Measurements from ENCODE around the gene BACE2. TPM values are rescaled to one million over a fixed set of nuclear protein-coding genes. Genes with fewer than 3 reads are reported as not detected.

BACE2 gene
- total RNA-seq, 1 experiment from 2014 or later = 21.3 TPM

DNA sequence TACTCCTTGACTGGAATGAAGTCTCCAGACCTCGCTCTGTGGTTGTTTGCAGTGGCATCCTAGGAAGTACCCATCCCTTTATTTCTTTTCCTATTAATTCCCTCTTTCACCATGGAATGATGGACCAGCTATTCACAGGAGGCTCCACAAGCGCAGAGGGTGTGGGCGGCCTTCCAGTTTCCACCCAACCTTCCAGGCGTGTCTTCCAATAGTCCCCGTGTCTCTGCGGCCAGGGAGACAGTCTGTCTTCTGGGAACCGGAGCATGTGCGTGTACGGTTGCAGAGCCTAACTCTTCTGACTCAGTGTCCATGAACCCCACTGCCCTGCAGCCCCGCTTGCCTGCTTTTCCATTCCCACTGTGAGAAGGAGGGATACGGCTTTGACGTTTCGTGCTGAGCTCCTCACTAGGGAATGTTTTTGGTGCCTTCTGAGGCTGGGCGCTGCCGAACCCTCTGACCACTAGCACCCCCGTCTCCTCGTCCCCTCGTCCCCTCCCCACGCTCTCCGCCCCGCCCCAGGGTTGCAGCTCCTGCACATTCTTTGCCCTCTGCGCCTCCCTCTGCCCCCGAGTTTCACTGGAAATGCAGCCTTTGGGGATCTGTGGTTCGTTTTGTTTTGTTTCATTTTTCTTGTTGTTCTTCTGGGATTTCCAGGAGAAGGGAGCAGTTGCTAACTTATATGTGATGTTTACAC lies 122.3 kb downstream of the BACE2 start:
- TF ChIP-seq, protein P1, sequence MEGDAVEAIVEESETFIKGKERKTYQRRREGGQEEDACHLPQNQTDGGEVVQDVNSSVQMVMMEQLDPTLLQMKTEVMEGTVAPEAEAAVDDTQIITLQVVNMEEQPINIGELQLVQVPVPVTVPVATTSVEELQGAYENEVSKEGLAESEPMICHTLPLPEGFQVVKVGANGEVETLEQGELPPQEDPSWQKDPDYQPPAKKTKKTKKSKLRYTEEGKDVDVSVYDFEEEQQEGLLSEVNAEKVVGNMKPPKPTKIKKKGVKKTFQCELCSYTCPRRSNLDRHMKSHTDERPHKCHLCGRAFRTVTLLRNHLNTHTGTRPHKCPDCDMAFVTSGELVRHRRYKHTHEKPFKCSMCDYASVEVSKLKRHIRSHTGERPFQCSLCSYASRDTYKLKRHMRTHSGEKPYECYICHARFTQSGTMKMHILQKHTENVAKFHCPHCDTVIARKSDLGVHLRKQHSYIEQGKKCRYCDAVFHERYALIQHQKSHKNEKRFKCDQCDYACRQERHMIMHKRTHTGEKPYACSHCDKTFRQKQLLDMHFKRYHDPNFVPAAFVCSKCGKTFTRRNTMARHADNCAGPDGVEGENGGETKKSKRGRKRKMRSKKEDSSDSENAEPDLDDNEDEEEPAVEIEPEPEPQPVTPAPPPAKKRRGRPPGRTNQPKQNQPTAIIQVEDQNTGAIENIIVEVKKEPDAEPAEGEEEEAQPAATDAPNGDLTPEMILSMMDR (IDR thresholded peaks at IDR 0.05; ENCODE audit: unreplicated experiment) = no peak
- H3K36me3 Mint-ChIP-seq (ENCODE audit: insufficient read depth, unreplicated experiment) = no peaks in the 10 kb centered on the region
- H3K4me1 Mint-ChIP-seq (ENCODE audit: insufficient read depth, unreplicated experiment) = no peaks in the 10 kb centered on the region
- no peak for DNase-seq (ENCODE audit: unreplicated experiment)
- no peak overlapping the region for H3K4me3 Mint-ChIP-seq (ENCODE audit: unreplicated experiment)
- H3K27me3 Mint-ChIP-seq (ENCODE audit: insufficient read depth, unreplicated experiment) = peaks cover 20% of the 10 kb centered on the region
- intact Hi-C loops (cut with micrococcal nuclease) = no loop called here
- BruUV-seq (replicated peaks) = no TSS peak
- ChIA-PET CTCF (interaction anchor here (0.7 kb wide), 1 partner anchor 489 kb away, joined by 3 read pairs; no protein-coding TSS in a partner anchor), POLR2A (no interaction called here)
- no peak overlapping the region for H3K27ac Mint-ChIP-seq (ENCODE audit: low read depth, unreplicated experiment)
- H3K9me3 Mint-ChIP-seq (ENCODE audit: unreplicated experiment) = no peaks in the 10 kb centered on the region

DNA sequence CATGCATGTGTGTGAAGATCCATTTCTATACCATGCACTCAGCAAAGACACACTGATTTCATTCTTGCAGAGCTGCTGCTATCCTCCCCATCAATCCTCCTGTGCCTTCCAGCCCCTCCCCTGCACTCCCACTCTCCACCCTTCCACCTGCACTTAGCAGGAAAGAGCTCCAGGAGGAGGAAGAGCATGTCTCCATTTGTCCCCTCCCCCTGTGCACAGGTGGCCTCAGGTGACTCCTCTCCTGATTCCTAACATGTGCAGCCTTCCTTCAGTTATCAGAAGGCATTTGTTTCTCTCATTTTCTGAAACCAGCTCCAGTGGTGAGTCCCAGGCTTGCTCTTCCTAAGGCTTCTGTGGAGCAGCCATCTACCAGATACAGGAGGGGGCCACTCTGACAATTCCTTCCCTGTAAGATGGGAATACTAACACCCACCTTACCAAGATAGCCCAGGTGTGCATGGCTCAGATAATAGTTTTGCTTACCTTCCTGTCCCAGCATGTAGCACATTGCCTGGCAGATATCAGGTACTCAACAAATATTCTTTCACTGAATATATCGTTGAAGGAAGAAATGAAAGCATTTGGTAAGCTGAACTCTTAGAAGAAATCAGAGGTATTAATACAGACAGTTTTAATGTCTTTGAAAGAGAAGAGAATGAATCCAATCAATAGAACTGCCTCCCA lies 126.7 kb downstream of the BACE2 start:
- intact Hi-C loops (cut with micrococcal nuclease) = no loop called here

DNA sequence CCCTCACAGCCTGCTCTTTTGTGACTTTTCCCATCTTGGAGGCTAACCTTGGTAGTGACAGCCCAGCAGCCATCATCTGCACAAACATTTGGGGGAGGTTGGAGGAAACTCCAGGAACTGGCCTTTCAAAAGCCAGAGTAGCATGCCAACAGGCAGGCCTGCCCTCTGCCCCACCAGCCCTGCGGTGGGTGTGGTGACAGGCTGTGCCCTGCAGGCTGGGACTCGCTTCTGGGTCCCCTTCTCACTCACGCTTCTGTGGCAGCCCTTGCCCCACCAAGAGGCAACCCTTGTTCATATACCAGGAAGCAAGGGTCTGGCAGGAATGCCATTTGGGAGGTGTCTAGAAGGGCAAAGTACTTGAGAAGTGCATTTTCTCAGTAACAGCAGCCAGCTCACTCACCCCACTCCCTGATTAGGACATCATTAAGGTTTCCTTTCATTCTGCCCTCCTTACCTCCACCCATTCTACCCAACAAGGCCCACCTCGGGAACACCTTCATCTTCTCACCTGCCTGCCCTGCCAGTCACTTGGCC lies 127.8 kb downstream of the BACE2 start:
- POLR2A ChIA-PET = interaction anchor here (0.6 kb wide), 1 partner anchor 163 kb away, joined by 3 read pairs; no protein-coding TSS in a partner anchor
- Mint-ChIP-seq H3K4me3 (ENCODE audit: unreplicated experiment) (no peak overlapping the region), H3K4me1 (ENCODE audit: insufficient read depth, unreplicated experiment) (no peaks in the 10 kb centered on the region), H3K27ac (ENCODE audit: low read depth, unreplicated experiment) (no peak overlapping the region), H3K36me3 (ENCODE audit: insufficient read depth, unreplicated experiment) (no peaks in the 10 kb centered on the region), H3K27me3 (ENCODE audit: insufficient read depth, unreplicated experiment) (peaks cover 12% of the 10 kb centered on the region), H3K9me3 (ENCODE audit: unreplicated experiment) (no peaks in the 10 kb centered on the region)
- CTCF ChIA-PET = interaction anchor here (2.3 kb wide), 1 partner anchor 13 kb away, joined by 10 read pairs; no protein-coding TSS in a partner anchor
- intact Hi-C loops (cut with micrococcal nuclease) = no loop called here
- BruUV-seq (replicated peaks) = no TSS peak
- DNase-seq (ENCODE audit: unreplicated experiment) = no peak
- TF ChIP-seq, protein P1 (IDR thresholded peaks at IDR 0.05; ENCODE audit: unreplicated experiment) = no peak

More for the DNA sequence above, 126.7 kb downstream of the BACE2 start:
- no peaks in the 10 kb centered on the region for H3K36me3 Mint-ChIP-seq (ENCODE audit: insufficient read depth, unreplicated experiment)
- H3K27me3 Mint-ChIP-seq (ENCODE audit: insufficient read depth, unreplicated experiment) = peaks cover 20% of the 10 kb centered on the region
- POLR2A ChIA-PET = no interaction called here
- H3K4me1 Mint-ChIP-seq (ENCODE audit: insufficient read depth, unreplicated experiment) = no peaks in the 10 kb centered on the region
- TF ChIP-seq, protein P1 (IDR thresholded peaks at IDR 0.05; ENCODE audit: unreplicated experiment) = no peak
- no peak for DNase-seq (ENCODE audit: unreplicated experiment)
- H3K9me3 Mint-ChIP-seq (ENCODE audit: unreplicated experiment) = no peaks in the 10 kb centered on the region
- no peak overlapping the region for H3K4me3 Mint-ChIP-seq (ENCODE audit: unreplicated experiment)
- no TSS peak for BruUV-seq (replicated peaks)
- CTCF ChIA-PET = interaction anchor here (0.8 to 1.4 kb wide), 2 partner anchors 10 to 301 kb away, joined by 3 to 10 read pairs; no protein-coding TSS in a partner anchor
- H3K27ac Mint-ChIP-seq (ENCODE audit: low read depth, unreplicated experiment) = no peak overlapping the region

DNA sequence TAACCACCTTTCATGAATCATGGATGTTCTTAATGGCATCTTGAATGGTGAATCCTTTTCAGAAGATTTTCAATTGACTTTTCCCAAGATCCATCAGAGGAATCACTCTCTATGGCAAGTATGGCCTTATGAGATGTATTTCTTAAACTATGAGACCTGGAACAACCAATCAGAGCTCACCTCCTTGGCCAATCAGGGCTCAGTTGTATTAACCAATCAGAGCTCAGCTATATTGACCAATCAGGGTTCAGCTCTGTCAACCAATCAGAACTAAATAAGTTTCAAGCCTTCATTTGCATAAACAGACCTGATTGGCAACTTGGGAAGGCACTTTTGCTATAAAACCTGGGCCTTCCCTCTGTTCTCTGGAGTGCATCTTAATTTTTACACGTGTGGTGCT lies 135.0 kb downstream of the BACE2 start:
- DNase-seq (ENCODE audit: unreplicated experiment) = no peak
- Mint-ChIP-seq H3K9me3 (ENCODE audit: unreplicated experiment) (peaks cover 8% of the 10 kb centered on the region), H3K36me3 (ENCODE audit: insufficient read depth, unreplicated experiment) (peaks cover 6% of the 10 kb centered on the region), H3K4me3 (ENCODE audit: unreplicated experiment) (no peak overlapping the region), H3K4me1 (ENCODE audit: insufficient read depth, unreplicated experiment) (no peaks in the 10 kb centered on the region), H3K27ac (ENCODE audit: low read depth, unreplicated experiment) (no peak overlapping the region), H3K27me3 (ENCODE audit: insufficient read depth, unreplicated experiment) (peaks cover 38% of the 10 kb centered on the region)
- no TSS peak for BruUV-seq (replicated peaks)
- TF ChIP-seq, protein P1 (IDR thresholded peaks at IDR 0.05; ENCODE audit: unreplicated experiment) = no peak
- intact Hi-C loops (cut with micrococcal nuclease) = no loop called here
- ChIA-PET POLR2A (no interaction called here), CTCF (interaction anchor here (0.6 to 0.9 kb wide), 2 partner anchors 805 to 814 kb away, joined by 3 read pairs; no protein-coding TSS in a partner anchor)
